Activated CD4-positive, CD25-positive, alpha-beta regulatory T cell treated with anti-CD3 and anti-CD28 coated beads, Interleukin-2, amount 50 U/mL, for 16 hours (primary cell): ENCODE data around the gene XRCC6.
"Not testable (repeated sequence)": the region's sequence is repeated elsewhere in the genome, so short reads cannot be mapped to it uniquely, and the experiment has no call there.

Experiments used
- DNase-seq: peaks from one replicate; pipeline ENCODE4 v3.0.0-alpha.2; 2020; ENCODE audit warnings: low read depth, low spot score

The XRCC6 gene

DNA sequence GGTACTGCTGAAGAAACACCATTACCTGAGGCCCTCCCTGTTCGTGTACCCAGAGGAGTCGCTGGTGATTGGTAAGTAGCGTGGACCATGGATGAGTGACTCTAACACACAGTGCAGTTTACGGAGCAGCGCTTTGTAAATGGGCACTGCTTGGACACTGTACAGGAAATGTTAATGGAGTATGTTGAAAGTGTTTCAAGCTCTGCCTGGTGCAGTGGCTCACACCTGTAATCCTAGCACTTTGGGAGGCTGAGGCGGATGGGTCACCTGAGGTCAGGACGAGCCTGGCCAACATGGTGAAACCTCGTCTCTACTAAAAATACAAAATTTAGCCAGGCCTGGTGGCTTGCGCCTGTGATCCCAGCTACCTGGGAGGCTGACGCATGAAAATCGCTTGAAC lies 29.7 kb downstream of the XRCC6 start:
- no peak for DNase-seq

- DNase-seq: no peak
These were observed 33.2 kb downstream of the XRCC6 start for GRCh38 chr22:41654322-41654721.

DNA sequence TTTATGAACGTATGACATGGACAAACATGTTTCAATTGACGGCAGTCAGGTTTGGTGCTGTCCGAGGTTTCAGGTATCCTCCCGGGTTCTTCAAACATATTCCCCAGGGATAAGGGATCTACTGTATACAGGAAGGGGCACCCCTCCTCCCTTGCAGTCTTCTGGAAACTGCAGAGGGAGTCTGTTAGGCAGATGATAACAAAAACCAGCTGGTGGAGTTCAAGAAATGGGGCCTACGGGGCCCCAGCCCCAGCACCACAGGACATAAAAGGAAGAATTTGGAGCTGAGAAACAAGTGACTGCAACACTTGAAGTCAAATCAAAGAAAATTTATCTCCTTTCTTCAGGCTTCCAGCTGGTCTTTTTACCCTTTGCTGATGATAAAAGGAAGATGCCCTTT lies 35.5 kb downstream of the XRCC6 start:
- no peak for DNase-seq

GRCh38 chr22:41657709-41658108 lies 36.6 kb downstream of the XRCC6 start:
- DNase-seq: no peak

DNA sequence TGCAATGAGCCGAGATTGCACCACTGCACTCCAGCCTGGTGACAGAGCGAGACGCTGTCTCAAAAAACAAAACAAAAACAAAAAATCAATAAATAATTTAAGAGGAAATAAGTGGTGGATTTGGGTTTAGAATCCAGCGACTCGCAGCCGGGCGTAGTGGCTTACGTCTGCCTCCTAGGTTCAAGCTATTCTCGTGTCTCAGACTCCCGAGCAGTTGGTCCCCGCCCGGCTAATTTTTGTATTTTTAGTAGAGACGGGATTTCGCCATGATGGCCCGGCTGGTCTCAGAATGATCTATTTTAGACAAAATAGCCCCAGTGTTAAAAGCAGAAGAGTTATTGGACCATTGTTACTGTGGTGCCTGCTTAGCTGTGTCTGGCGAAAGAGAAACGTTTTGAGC lies 37.8 kb downstream of the XRCC6 start:
- no peak for DNase-seq

DNA sequence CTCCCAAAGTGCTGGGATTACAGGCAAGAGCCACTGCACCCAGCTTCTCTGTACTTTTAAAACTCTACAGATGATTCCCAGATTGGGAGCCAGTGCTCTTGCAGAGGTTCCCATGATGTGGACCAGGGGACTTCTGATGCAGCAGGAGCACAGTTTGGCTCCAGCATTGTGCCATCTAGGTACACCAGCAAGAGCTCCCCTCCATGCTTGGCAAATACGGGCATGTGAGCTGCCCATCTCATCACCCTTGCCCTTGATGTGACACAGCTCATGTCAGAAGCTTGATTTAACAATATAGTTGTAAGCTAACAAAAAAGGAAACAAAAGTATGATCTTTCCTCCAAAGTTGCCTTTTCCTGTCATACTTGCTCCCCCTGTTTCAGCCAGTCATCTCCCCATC lies 38.8 kb downstream of the XRCC6 start:
- no peak for DNase-seq

GRCh38 chr22:41660416-41660815 lies 39.3 kb downstream of the XRCC6 start:
- no peak for DNase-seq

GRCh38 chr22:41661088-41661487 lies 40.0 kb downstream of the XRCC6 start:
- DNase-seq: no peak

- no peak for DNase-seq
These were observed 40.6 kb downstream of the XRCC6 start for GRCh38 chr22:41661713-41662112.

GRCh38 chr22:41663594-41663993 lies 42.5 kb downstream of the XRCC6 start:
- DNase-seq: not testable (repeated sequence)

DNA sequence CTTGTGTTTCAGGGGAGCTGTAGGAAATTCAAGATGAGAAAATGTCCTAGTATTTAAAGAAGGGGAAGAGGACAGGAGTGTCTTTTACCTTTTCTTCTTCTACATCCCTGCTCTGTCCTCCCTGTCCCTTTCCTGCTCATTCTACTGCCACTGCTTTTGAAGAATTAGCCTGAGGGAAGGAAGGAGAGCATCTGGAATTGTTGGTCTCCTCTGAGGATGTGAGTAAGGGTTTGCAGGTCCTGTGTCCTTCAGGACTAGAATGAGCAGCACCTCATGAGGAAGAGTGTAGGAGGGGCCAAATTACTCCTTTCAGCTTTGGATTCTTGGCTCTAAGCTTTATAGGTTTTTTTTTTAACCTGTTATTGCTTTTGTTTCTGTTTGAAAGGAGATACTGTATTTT lies 43.4 kb downstream of the XRCC6 start:
- no peak for DNase-seq

- DNase-seq: no peak
These were observed 43.9 kb downstream of the XRCC6 start for GRCh38 chr22:41664951-41665350.

DNA sequence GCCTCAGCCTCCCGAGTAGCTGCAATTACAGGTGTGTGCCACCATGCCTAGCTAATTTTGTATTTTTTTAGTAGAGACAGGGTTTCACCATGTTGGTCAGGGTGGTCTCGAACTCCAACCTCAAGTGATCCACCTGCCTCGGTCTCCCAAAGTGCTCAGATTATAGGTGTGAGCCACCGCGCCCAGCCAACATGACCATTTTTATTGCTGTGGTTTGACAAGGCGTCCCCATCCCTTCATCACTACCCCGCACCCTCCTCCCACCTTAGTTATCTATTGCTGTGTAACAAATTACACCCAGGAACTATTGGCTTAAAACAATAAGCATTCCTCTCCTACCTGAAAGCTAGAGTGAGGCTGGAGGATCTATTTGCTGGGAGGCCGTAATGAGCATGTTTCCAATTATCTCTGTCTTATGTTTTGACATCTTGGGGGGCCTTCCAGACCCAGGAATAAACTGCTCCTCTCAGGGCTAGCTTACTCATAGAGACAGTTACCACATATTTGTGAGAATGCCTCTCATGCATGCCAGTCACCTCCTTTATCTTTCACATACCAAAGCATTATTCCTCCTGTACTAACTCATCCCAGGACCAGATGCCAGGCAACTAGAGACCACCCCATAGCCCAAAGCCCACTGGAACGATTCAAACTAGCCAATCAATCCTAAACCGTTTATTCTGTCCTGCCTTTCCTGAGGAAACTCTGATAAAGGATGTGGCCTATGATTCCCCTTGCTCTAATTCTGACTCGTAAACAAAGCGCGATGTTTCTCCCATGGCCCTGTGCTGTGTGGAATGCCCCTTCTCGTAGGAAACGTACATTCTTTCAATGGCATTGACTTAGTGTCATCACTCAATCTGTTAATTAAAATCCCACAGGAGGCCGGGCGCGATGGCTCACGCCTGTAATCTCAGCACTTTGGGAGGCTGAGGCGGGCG lies 48.1 kb downstream of the XRCC6 start:
- DNase-seq: no peak

GRCh38 chr22:41672096-41672495 lies 51.0 kb downstream of the XRCC6 start:
- not testable (repeated sequence) for DNase-seq

GRCh38 chr22:41672780-41673509 lies 51.9 kb downstream of the XRCC6 start:
- no peak for DNase-seq

DNA sequence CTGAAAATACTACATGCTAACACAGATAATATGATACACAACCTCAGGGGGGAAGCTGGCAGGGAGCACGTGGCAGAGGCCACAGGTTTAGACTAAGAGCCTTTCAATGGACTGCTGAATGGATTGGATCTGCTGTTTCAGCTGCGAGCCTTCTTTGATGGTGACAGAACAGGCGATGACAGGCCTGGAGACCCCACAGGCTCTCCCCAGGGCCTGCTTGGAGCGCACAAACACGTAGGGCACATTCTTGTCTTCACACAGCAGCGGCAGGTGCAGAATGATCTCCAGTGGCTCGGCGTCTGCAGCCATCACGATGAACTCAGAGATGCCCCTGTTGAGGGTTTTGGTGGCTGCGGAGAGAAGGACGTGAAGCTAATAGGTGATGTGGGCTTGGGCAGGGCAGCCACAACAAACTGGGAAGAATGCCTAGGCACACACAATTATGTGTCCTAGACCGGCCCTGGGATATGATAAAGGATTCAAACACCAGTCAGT lies 53.8 kb downstream of the XRCC6 start:
- DNase-seq: no peak

- DNase-seq: no peak
These were observed 55.0 kb downstream of the XRCC6 start for GRCh38 chr22:41676134-41676533.

DNA sequence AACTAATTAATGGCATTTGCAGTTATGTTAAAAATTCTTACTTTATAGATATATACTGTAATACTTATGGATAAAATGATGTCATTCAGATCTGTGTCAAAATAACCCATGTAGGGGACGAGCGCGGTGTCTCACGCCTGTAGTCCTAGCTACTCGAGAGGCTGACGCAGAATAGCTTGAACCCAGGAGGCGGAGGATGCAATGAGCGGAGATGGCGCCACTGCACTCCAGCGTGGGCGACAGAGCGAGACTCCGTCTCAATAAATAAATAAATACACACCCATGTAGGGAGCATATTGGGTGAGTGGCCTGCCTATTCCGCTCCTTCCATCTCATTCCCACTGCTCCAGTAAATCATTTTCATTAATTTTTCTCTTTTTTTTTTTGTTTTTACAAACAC lies 60.5 kb downstream of the XRCC6 start:
- no peak for DNase-seq

DNA sequence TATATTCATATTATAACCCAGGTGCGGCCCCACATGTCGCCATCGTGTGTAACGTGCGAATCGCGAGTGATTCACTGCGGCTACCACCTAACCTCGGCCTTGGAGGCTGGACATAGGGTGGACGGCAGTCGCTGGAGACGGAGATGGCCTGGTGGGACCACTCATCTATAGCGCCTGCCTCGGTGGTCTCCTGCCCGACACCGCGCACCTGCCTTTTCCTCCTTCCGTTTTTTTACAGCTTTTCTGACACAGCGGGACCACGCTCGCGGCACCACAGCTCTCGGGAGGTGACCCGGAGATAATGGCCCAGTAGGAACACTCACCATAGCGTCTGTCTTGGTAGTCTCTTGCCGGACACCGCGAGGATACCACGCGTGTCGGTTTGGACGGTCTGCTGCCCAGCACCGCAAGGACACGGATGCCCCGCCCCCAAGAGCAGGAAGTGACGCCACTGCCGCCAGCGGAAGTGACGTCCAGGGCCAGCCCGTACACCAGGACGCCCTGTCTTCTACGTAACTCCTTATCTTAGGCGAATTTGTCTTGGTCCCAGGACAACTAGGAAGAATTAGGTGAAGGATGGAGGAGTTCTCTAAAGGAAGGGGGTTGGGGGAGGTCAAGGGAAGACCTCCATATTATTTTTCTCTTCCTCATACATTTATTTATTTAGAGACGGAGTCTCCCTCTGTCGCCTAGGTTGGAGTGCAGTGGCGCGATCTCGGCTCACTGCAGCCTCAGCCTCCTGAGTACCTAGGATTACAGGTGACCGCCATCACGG lies 61.1 kb downstream of the XRCC6 start:
- DNase-seq: peak; percentile 78

DNA sequence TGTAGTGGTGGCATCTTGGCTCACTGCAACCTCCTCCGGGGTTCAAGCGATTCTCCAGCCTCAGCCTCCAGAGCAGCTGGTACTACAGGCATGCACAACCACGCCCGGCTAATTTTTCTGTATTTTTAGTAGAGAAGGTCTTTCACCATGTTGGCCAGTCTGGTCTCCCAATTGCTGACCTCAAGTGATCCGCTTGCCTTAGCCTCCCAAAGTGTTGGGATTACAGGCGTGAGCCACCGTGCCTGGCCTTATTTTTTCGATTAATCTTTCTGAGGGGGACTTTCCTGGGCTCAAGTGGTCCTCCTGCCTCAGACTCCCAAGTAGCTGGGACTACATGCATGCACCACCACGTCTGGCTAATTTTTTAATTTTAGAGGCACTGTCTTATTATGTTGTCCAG lies 62.0 kb downstream of the XRCC6 start:
- no peak for DNase-seq

DNA sequence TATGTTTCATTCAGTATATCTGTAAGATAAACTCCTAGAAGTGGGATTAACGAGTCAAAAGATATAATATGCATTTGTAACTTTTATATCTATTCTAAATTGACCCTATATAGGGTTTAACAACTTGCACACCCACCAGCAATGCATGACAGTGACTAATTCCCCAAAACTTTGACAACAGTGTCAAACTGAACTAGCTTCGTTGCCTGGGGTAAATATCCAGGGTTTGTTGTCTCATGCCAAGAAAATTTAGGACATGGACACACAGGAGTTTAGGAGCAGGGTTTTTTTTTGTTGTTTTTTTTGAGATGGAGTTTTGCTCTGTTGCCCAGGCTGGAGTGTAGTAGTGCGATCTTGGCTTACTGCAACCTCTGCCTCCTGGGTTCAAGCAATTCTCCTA lies 62.5 kb downstream of the XRCC6 start:
- DNase-seq: no peak

DNA sequence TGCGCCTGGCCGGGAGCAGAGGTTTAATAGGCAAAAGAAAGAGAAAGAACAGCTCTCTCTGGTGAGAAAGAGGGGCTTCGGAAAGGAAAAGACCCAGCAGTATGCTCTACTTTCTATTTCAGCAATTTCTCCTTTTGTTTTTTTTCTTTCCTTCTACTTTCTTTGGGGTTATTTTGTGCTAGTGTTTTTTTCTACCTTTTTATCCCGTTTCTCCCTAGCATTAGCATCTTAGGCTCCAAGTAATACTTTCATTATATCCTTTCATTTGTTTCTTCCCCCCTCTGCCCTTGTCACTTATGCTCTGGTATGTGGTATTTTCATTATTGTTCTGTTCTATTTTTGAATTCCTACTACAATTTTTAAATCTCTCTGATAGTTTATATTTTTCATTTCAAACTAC lies 63.1 kb downstream of the XRCC6 start:
- DNase-seq: no peak
